ENCODE measurements around the gene NAT9.
A peak's percentile ranks its signal among the peaks of the same experiment; 100 is the strongest.

The NAT9 gene

GRCh38 chr17:74742978-74743545 is 33.1 kb downstream of the NAT9 start:
- no peak for DNase-seq

GRCh38 chr17:74742153-74742515 is 34.0 kb downstream of the NAT9 start:
- no peak for DNase-seq

- no peak for DNase-seq
These were observed 35.3 kb downstream of the NAT9 start for GRCh38 chr17:74740641-74741387.

GRCh38 chr17:74740173-74740572 is 36.0 kb downstream of the NAT9 start:
- DNase-seq: no peak

GRCh38 chr17:74739227-74739831 is 36.8 kb downstream of the NAT9 start:
- no peak for DNase-seq

GRCh38 chr17:74738051-74738996 is 37.8 kb downstream of the NAT9 start:
- peak; percentile 65 to 84 for DNase-seq

- DNase-seq: no peak
These were observed 38.7 kb downstream of the NAT9 start for GRCh38 chr17:74737299-74738050.

GRCh38 chr17:74736513-74737298 is 39.4 kb downstream of the NAT9 start, which contains the start of gene RAB37:
Gene RAB37, plus strand, starts transcription at chr17:74737256. Its CDS starts 17 bp downstream, at chr17:74737273.
- no peak for DNase-seq

GRCh38 chr17:74734256-74734655 is 41.9 kb downstream of the NAT9 start:
- no peak for DNase-seq

GRCh38 chr17:74733365-74734122 is 42.6 kb downstream of the NAT9 start:
- no peak for DNase-seq

GRCh38 chr17:74732042-74732867 is 43.9 kb downstream of the NAT9 start:
- no peak for DNase-seq

- DNase-seq: no peak
These were observed 44.9 kb downstream of the NAT9 start for GRCh38 chr17:74731347-74731605.

GRCh38 chr17:74730491-74731346 is 45.4 kb downstream of the NAT9 start:
- no peak for DNase-seq

- DNase-seq: no peak
These were observed 46.3 kb downstream of the NAT9 start for GRCh38 chr17:74729866-74730265.

GRCh38 chr17:74729368-74729767 is 46.8 kb downstream of the NAT9 start:
- no peak for DNase-seq

- DNase-seq: no peak
These were observed 47.5 kb downstream of the NAT9 start for GRCh38 chr17:74728702-74729075.

GRCh38 chr17:74728033-74728701 is 48.0 kb downstream of the NAT9 start:
- no peak for DNase-seq

- no peak for DNase-seq
These were observed 51.0 kb downstream of the NAT9 start for GRCh38 chr17:74725111-74725510.

- no peak for DNase-seq
These were observed 52.3 kb downstream of the NAT9 start for GRCh38 chr17:74723891-74724290.

All from SHP77 (cell line).